ENCODE data around the gene TBATA.

DNA sequence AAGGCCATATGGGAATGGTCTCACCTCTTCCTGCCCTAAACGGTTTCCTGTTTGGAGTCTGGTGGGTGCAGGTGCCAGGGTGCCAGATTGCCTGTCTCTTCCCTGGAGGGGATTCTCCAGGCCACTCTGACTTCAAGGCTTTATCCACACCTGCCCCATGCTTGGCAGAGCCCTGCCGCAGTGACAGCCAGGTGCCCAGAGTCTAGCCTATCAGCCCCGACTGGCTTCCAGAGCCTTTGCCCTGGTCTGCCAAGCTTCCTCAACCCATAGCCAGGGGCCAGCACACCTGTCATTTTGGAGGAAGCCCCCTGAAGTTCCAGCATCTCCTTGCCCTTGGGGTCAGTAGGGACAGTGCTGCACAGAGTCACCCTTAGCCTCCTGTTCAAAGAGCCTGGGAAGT is 21.6 kb downstream of the TBATA start:
- TF ChIP-seq ESRRA (CRISPR knock-in tag; IDR thresholded peaks at IDR 0.05; ENCODE audit: borderline replicate concordance) (no peak), CREB1 (CRISPR knock-in tag; IDR thresholded peaks at IDR 0.05) (no peak), RELA (CRISPR knock-in tag; IDR thresholded peaks at IDR 0.05; ENCODE audit: borderline replicate concordance) (no peak), ETV6 (CRISPR knock-in tag; IDR thresholded peaks at IDR 0.05) (no peak), GABPB1 (CRISPR knock-in tag; IDR thresholded peaks at IDR 0.05) (no peak), MYBL2 (CRISPR knock-in tag; IDR thresholded peaks at IDR 0.05) (no peak), SMAD4 (CRISPR knock-in tag; IDR thresholded peaks at IDR 0.05) (no peak), ATF1 (CRISPR knock-in tag; IDR thresholded peaks at IDR 0.05) (no peak), IRF2 (CRISPR knock-in tag; IDR thresholded peaks at IDR 0.05; ENCODE audit: borderline replicate concordance, low read depth) (no peak), NR3C1 (CRISPR knock-in tag; conservative IDR thresholded peaks at IDR 0.05; ENCODE audit: low read depth) (no peak)
- TF ChIP-seq, protein P1, sequence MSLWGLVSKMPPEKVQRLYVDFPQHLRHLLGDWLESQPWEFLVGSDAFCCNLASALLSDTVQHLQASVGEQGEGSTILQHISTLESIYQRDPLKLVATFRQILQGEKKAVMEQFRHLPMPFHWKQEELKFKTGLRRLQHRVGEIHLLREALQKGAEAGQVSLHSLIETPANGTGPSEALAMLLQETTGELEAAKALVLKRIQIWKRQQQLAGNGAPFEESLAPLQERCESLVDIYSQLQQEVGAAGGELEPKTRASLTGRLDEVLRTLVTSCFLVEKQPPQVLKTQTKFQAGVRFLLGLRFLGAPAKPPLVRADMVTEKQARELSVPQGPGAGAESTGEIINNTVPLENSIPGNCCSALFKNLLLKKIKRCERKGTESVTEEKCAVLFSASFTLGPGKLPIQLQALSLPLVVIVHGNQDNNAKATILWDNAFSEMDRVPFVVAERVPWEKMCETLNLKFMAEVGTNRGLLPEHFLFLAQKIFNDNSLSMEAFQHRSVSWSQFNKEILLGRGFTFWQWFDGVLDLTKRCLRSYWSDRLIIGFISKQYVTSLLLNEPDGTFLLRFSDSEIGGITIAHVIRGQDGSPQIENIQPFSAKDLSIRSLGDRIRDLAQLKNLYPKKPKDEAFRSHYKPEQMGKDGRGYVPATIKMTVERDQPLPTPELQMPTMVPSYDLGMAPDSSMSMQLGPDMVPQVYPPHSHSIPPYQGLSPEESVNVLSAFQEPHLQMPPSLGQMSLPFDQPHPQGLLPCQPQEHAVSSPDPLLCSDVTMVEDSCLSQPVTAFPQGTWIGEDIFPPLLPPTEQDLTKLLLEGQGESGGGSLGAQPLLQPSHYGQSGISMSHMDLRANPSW (CRISPR knock-in tag; conservative IDR thresholded peaks at IDR 0.05; ENCODE audit: low read depth): no peak
- TF ChIP-seq, protein P2, sequence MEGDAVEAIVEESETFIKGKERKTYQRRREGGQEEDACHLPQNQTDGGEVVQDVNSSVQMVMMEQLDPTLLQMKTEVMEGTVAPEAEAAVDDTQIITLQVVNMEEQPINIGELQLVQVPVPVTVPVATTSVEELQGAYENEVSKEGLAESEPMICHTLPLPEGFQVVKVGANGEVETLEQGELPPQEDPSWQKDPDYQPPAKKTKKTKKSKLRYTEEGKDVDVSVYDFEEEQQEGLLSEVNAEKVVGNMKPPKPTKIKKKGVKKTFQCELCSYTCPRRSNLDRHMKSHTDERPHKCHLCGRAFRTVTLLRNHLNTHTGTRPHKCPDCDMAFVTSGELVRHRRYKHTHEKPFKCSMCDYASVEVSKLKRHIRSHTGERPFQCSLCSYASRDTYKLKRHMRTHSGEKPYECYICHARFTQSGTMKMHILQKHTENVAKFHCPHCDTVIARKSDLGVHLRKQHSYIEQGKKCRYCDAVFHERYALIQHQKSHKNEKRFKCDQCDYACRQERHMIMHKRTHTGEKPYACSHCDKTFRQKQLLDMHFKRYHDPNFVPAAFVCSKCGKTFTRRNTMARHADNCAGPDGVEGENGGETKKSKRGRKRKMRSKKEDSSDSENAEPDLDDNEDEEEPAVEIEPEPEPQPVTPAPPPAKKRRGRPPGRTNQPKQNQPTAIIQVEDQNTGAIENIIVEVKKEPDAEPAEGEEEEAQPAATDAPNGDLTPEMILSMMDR (IDR thresholded peaks at IDR 0.05): no peak
- TF ChIP-seq, protein P3, sequence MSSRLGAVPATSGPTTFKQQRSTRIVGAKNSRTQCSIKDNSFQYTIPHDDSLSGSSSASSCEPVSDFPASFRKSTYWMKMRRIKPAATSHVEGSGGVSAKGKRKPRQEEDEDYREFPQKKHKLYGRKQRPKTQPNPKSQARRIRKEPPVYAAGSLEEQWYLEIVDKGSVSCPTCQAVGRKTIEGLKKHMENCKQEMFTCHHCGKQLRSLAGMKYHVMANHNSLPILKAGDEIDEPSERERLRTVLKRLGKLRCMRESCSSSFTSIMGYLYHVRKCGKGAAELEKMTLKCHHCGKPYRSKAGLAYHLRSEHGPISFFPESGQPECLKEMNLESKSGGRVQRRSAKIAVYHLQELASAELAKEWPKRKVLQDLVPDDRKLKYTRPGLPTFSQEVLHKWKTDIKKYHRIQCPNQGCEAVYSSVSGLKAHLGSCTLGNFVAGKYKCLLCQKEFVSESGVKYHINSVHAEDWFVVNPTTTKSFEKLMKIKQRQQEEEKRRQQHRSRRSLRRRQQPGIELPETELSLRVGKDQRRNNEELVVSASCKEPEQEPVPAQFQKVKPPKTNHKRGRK (CRISPR knock-in tag; IDR thresholded peaks at IDR 0.05; ENCODE audit: borderline replicate concordance): no peak
- TF ChIP-seq, protein P4, sequence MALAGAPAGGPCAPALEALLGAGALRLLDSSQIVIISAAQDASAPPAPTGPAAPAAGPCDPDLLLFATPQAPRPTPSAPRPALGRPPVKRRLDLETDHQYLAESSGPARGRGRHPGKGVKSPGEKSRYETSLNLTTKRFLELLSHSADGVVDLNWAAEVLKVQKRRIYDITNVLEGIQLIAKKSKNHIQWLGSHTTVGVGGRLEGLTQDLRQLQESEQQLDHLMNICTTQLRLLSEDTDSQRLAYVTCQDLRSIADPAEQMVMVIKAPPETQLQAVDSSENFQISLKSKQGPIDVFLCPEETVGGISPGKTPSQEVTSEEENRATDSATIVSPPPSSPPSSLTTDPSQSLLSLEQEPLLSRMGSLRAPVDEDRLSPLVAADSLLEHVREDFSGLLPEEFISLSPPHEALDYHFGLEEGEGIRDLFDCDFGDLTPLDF (CRISPR knock-in tag; IDR thresholded peaks at IDR 0.05): no peak
